ENCODE data around the gene BUD31.
A peak's percentile ranks its signal among the peaks of the same experiment; 100 is the strongest.

The BUD31 gene

GRCh38 chr7:99437946-99438572 is 29.3 kb downstream of the BUD31 start:
- no peak for DNase-seq (ENCODE audit: low read depth)
- no peak for TF ChIP-seq CTCF (conservative IDR thresholded peaks at IDR 0.05; ENCODE audit: low read depth, low read length)

GRCh38 chr7:99438573-99439480 is 30.1 kb downstream of the BUD31 start, which contains the start of the genes CPSF4 and PTCD1:
Gene CPSF4, plus strand, starts transcription at chr7:99438943. Its CDS starts 140 bp downstream, at chr7:99439083.
Gene PTCD1, minus strand, starts transcription at chr7:99438798. Its CDS starts 3,556 bp downstream, at chr7:99435242.
- TF ChIP-seq CTCF (conservative IDR thresholded peaks at IDR 0.05; ENCODE audit: low read depth, low read length): no peak
- peak within 1 kb of the TSS; percentile 98 for H3K4me3 ChIP-seq (ENCODE audit: low read length)
- peak; percentile 75 for DNase-seq (ENCODE audit: low read depth)

More at GRCh38 chr7:99437946-99438572, 29.3 kb downstream of the BUD31 start:
- H3K4me3 ChIP-seq (ENCODE audit: low read length): peak overlapping the region; percentile 98

GRCh38 chr7:99440195-99440594 is 31.4 kb downstream of the BUD31 start:
- no peak for TF ChIP-seq CTCF (conservative IDR thresholded peaks at IDR 0.05; ENCODE audit: low read depth, low read length)
- H3K4me3 ChIP-seq (ENCODE audit: low read length): peak overlapping the region; percentile 98

GRCh38 chr7:99446096-99446495 is 37.3 kb downstream of the BUD31 start:
- DNase-seq (ENCODE audit: low read depth): no peak
- TF ChIP-seq CTCF (conservative IDR thresholded peaks at IDR 0.05; ENCODE audit: low read depth, low read length): no peak
- H3K4me3 ChIP-seq (ENCODE audit: low read length): no peak overlapping the region

More at GRCh38 chr7:99440195-99440594, 31.4 kb downstream of the BUD31 start:
- no peak for DNase-seq (ENCODE audit: low read depth)

- no peak for DNase-seq (ENCODE audit: low read depth)
- no peak overlapping the region for H3K4me3 ChIP-seq (ENCODE audit: low read length)
- peak; percentile 15 for TF ChIP-seq CTCF (conservative IDR thresholded peaks at IDR 0.05; ENCODE audit: low read depth, low read length)
Measured at GRCh38 chr7:99447943-99448342, 39.2 kb downstream of the BUD31 start.

GRCh38 chr7:99448855-99449254 is 40.1 kb downstream of the BUD31 start:
- H3K4me3 ChIP-seq (ENCODE audit: low read length): no peak overlapping the region
- DNase-seq (ENCODE audit: low read depth): no peak
- TF ChIP-seq CTCF (conservative IDR thresholded peaks at IDR 0.05; ENCODE audit: low read depth, low read length): no peak
